GM19239 (cell line): ENCODE data around the gene RSPH3.

Source experiments
- DNase-seq: peaks from one replicate; pipeline ENCODE4 v3.0.0; 2011; ENCODE audit warnings: low spot score; ENCODE audit not compliant: insufficient read length
- FAIRE-seq: peaks from 2 replicates; lab custom pipeline; 2011; peaks lifted over from hg19 to GRCh38; lab: Jason Lieb, UNC

The RSPH3 gene

GRCh38 chr6:158939255-158940159, 60.5 kb downstream of the RSPH3 start:
- FAIRE-seq, result no peak
- no peak for DNase-seq

- DNase-seq (no peak), FAIRE-seq (peak; percentile 61)
Observed at GRCh38 chr6:158938811-158939254, 61.2 kb downstream of the RSPH3 start.

- FAIRE-seq (no peak), DNase-seq (no peak)
Observed at GRCh38 chr6:158938220-158938619, 61.8 kb downstream of the RSPH3 start.

GRCh38 chr6:158934157-158934556, 65.8 kb downstream of the RSPH3 start:
- no peak for FAIRE-seq
- no peak for DNase-seq

GRCh38 chr6:158933079-158933595, 66.9 kb downstream of the RSPH3 start:
- DNase-seq (no peak), FAIRE-seq (no peak)

- no peak for DNase-seq
Observed at GRCh38 chr6:158928068-158928467, 71.9 kb downstream of the RSPH3 start.

GRCh38 chr6:158926414-158926813, 73.6 kb downstream of the RSPH3 start:
- DNase-seq (no peak), FAIRE-seq (no peak)

More at GRCh38 chr6:158928068-158928467, 71.9 kb downstream of the RSPH3 start:
- peak; percentile 14 for FAIRE-seq

GRCh38 chr6:158924499-158925455, 75.2 kb downstream of the RSPH3 start:
- FAIRE-seq (no peak), DNase-seq (no peak)

- FAIRE-seq (no peak), DNase-seq (no peak)
Observed at GRCh38 chr6:158923805-158924498, 76.0 kb downstream of the RSPH3 start.
